ENCODE results near the gene STAU1.
"Not testable (repeated sequence)": the region's sequence is repeated elsewhere in the genome, so short reads cannot be mapped to it uniquely, and the experiment has no call there.

The STAU1 gene, protein sequence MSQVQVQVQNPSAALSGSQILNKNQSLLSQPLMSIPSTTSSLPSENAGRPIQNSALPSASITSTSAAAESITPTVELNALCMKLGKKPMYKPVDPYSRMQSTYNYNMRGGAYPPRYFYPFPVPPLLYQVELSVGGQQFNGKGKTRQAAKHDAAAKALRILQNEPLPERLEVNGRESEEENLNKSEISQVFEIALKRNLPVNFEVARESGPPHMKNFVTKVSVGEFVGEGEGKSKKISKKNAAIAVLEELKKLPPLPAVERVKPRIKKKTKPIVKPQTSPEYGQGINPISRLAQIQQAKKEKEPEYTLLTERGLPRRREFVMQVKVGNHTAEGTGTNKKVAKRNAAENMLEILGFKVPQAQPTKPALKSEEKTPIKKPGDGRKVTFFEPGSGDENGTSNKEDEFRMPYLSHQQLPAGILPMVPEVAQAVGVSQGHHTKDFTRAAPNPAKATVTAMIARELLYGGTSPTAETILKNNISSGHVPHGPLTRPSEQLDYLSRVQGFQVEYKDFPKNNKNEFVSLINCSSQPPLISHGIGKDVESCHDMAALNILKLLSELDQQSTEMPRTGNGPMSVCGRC

GRCh38 chr20:49187851-49188641, at the start of gene STAU1:
TSS of gene STAU1 (minus strand) at chr20:49188334. CDS start at chr20:49166201, 22,133 bp downstream.
- Mint-ChIP-seq H3K36me3 (peaks cover 5% of the 10 kb centered on the region), H3K4me1 (peaks cover 44% of the 10 kb centered on the region), H3K4me3 (peak within 1 kb of the TSS; percentile 86), H3K27me3 (peaks cover 8% of the 10 kb centered on the region), H3K9me3 (no peaks in the 10 kb centered on the region), H3K27ac (peak within 1 kb of the TSS; percentile 14)
- peak; percentile 98 for ATAC-seq

GRCh38 chr20:49237531-49237930, 49.4 kb upstream of the STAU1 start:
- no peak overlapping the region for H3K4me3 Mint-ChIP-seq
- H3K4me1 Mint-ChIP-seq: no peaks in the 10 kb centered on the region
- no peaks in the 10 kb centered on the region for H3K27me3 Mint-ChIP-seq
- peak overlapping the region; percentile 2 for H3K27ac Mint-ChIP-seq
- no peak for ATAC-seq
- no peaks in the 10 kb centered on the region for H3K9me3 Mint-ChIP-seq
- peaks cover 67% of the 10 kb centered on the region for H3K36me3 Mint-ChIP-seq

GRCh38 chr20:49236301-49236700, 48.2 kb upstream of the STAU1 start:
- Mint-ChIP-seq H3K36me3 (peaks cover 63% of the 10 kb centered on the region), H3K4me3 (no peak overlapping the region), H3K9me3 (no peaks in the 10 kb centered on the region), H3K27ac (no peak overlapping the region), H3K4me1 (peaks cover 2% of the 10 kb centered on the region), H3K27me3 (no peaks in the 10 kb centered on the region)
- no peak for ATAC-seq

DNA sequence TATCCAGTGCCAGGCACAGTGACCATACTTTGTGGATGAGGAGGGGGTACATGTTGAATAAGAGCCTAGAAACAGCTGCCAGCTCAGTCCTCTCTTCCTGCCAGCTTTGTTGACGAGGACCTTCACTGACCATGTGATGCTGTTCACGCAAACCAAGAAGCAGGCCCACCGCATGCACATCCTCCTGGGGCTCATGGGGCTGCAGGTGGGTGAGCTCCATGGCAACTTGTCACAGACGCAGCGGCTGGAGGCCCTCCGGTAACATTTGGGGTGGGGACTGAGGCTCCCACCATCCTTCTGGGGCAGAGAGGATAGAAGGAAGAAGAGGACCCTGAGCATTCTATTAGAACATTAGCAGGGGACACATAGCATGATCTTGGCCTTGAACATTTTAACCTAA, 46.7 kb upstream of the STAU1 start:
- H3K36me3 Mint-ChIP-seq: peaks cover 66% of the 10 kb centered on the region
- ATAC-seq: no peak
- peaks cover 17% of the 10 kb centered on the region for H3K4me1 Mint-ChIP-seq
- H3K27me3 Mint-ChIP-seq: no peaks in the 10 kb centered on the region
- H3K9me3 Mint-ChIP-seq: no peaks in the 10 kb centered on the region
- H3K27ac Mint-ChIP-seq: peak overlapping the region; percentile 46
- no peak overlapping the region for H3K4me3 Mint-ChIP-seq

DNA sequence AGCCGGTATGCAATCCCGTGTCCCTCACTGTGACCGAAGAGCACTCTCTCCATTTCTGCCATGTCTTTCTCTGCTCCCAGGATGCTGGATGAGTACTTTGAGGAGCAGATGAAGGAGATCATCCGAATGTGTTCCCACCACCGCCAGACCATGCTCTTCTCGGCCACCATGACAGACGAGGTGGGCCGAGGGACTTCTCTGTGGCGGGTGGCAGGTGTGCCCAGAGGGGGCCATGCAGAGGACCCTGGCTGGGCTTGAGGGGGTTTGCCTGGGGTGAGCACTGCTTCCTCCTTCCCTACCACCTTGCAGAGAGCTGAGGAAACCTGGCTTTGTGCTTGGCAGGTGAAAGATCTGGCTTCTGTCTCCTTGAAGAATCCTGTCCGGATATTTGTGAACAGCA, 45.1 kb upstream of the STAU1 start:
- Mint-ChIP-seq H3K27ac (no peak overlapping the region), H3K9me3 (no peaks in the 10 kb centered on the region), H3K27me3 (no peaks in the 10 kb centered on the region), H3K36me3 (peaks cover 71% of the 10 kb centered on the region), H3K4me3 (no peak overlapping the region), H3K4me1 (peaks cover 21% of the 10 kb centered on the region)
- no peak for ATAC-seq

GRCh38 chr20:49231471-49231870, 43.3 kb upstream of the STAU1 start:
- Mint-ChIP-seq H3K27ac (peak overlapping the region; percentile 89), H3K4me3 (no peak overlapping the region), H3K27me3 (no peaks in the 10 kb centered on the region), H3K36me3 (peaks cover 64% of the 10 kb centered on the region), H3K9me3 (no peaks in the 10 kb centered on the region), H3K4me1 (peaks cover 21% of the 10 kb centered on the region)
- no peak for ATAC-seq

DNA sequence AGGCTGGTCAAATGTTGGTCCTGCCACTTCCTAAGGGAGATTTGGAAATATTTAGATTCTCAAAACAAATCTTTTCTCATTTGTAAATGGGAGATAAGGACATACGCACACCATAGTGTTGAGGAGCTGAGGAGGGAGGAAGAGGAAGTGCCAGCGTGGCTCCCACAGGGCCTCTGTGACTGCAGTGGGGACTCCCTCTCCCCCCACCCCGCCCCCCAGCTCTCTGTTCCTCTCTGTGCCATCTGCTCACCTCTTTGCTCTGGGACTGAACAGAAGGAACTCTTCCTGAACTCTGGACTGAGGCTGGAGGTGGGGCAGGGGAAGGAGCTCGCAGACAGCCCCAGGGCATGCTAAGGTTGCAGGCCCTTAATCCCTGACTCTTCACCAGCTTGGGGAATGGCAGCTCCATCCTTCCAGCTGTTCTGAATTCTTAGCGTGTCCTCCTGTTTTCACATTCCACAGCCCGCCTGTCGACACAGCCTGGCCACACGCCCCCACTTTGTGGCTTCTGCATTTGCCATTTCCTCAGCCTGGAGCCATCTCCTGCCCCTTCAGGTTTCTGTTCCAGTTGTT, 42.5 kb upstream of the STAU1 start:
- peak overlapping the region; percentile 54 for H3K4me3 Mint-ChIP-seq
- H3K36me3 Mint-ChIP-seq: peaks cover 66% of the 10 kb centered on the region
- ATAC-seq: peak; percentile 96
- H3K9me3 Mint-ChIP-seq: no peaks in the 10 kb centered on the region
- H3K4me1 Mint-ChIP-seq: peaks cover 28% of the 10 kb centered on the region
- peak overlapping the region; percentile 89 for H3K27ac Mint-ChIP-seq
- H3K27me3 Mint-ChIP-seq: no peaks in the 10 kb centered on the region

GRCh38 chr20:49230021-49230420, 41.9 kb upstream of the STAU1 start:
- Mint-ChIP-seq H3K9me3 (no peaks in the 10 kb centered on the region), H3K4me1 (peaks cover 28% of the 10 kb centered on the region), H3K27me3 (no peaks in the 10 kb centered on the region), H3K27ac (peak overlapping the region; percentile 89), H3K4me3 (no peak overlapping the region), H3K36me3 (peaks cover 71% of the 10 kb centered on the region)
- no peak for ATAC-seq

GRCh38 chr20:49229381-49229780, 41.2 kb upstream of the STAU1 start:
- ATAC-seq: no peak
- Mint-ChIP-seq H3K4me3 (no peak overlapping the region), H3K9me3 (no peaks in the 10 kb centered on the region), H3K36me3 (peaks cover 71% of the 10 kb centered on the region), H3K27ac (peak overlapping the region; percentile 89), H3K27me3 (no peaks in the 10 kb centered on the region), H3K4me1 (peaks cover 28% of the 10 kb centered on the region)

DNA sequence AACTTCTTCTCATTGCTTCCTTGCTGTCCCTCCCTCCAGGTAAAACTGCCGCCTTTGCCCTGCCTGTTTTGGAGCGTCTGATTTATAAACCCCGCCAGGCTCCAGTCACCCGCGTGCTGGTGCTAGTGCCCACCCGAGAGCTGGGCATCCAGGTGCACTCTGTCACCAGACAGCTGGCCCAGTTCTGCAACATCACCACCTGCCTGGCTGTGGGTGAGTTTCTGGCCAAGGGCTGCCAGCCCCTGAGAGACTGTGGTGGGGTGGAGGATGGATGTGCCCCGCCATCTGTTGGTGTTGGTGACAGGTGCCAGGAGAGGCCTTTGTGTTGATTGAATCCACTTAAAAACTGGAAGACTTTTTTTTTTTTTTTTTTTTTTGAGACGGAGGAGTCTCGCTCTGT, 40.5 kb upstream of the STAU1 start:
- no peak overlapping the region for H3K4me3 Mint-ChIP-seq
- peaks cover 28% of the 10 kb centered on the region for H3K4me1 Mint-ChIP-seq
- H3K27me3 Mint-ChIP-seq: no peaks in the 10 kb centered on the region
- no peaks in the 10 kb centered on the region for H3K9me3 Mint-ChIP-seq
- H3K36me3 Mint-ChIP-seq: peaks cover 71% of the 10 kb centered on the region
- no peak overlapping the region for H3K27ac Mint-ChIP-seq
- no peak for ATAC-seq

GRCh38 chr20:49225896-49226295, 37.8 kb upstream of the STAU1 start:
- Mint-ChIP-seq H3K4me1 (peaks cover 28% of the 10 kb centered on the region), H3K27me3 (no peaks in the 10 kb centered on the region), H3K27ac (peak overlapping the region; percentile 20), H3K36me3 (peaks cover 73% of the 10 kb centered on the region), H3K9me3 (no peaks in the 10 kb centered on the region), H3K4me3 (no peak overlapping the region)
- no peak for ATAC-seq

DNA sequence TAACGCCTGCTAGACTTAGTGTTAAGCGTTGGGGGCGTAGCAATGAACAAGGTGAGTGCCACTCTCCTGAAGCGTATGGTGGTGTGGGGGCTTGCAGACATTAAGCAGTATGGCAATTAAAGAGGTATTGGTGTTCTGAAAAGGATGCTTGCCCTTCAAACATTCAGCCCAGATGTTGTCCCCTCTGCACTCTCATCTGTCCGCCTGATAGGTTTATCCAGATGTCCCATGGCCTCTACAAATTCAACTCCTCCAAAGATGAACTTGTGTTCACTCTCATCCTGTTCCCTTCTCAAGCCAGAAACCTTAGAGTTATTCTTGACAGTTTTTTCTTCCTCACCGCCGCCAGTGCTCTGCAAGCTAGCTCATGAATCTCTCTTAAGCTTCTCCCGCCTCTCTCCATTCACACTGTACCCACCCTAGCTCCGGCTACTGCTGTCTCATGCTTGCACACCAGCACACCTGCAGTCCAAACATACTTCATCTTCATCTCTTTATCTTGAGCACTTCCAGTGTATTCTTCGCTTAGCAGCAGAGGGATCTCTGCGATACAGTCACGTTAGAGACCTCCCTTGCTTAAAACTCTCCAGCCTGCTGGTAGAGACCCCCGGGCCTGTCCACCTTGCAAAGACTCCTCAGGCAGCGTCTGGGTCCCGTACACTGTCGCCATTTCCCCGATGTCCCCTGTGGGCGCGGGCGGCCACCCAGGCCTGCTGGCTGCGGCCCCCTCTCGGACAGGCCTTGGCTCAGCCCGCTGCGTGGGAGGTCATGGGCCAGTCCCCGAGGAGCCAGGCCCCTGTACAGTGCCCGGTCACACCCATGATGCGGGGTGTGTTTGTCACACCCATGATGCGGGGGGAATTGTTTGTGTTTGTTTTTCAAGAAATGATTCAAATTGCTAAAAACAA, 32.0 kb upstream of the STAU1 start:
- ATAC-seq: no peak
- no peaks in the 10 kb centered on the region for H3K27me3 Mint-ChIP-seq
- peak overlapping the region; percentile 94 for H3K27ac Mint-ChIP-seq
- H3K36me3 Mint-ChIP-seq: peaks cover 36% of the 10 kb centered on the region
- H3K9me3 Mint-ChIP-seq: no peaks in the 10 kb centered on the region
- H3K4me1 Mint-ChIP-seq: peaks cover 24% of the 10 kb centered on the region
- H3K4me3 Mint-ChIP-seq: peak overlapping the region; percentile 95

GRCh38 chr20:49219091-49219923, 31.2 kb upstream of the STAU1 start, which contains the start of gene DDX27:
TSS of gene DDX27 (plus strand) at chr20:49219416. CDS start at chr20:49219449, 33 bp downstream.
- peak; percentile 98 for ATAC-seq
- H3K27me3 Mint-ChIP-seq: no peaks in the 10 kb centered on the region
- H3K9me3 Mint-ChIP-seq: no peaks in the 10 kb centered on the region
- H3K4me1 Mint-ChIP-seq: peaks cover 24% of the 10 kb centered on the region
- H3K27ac Mint-ChIP-seq: peak within 1 kb of the TSS; percentile 94
- peak within 1 kb of the TSS; percentile 95 for H3K4me3 Mint-ChIP-seq
- H3K36me3 Mint-ChIP-seq: peaks cover 27% of the 10 kb centered on the region

- H3K27ac Mint-ChIP-seq: peak overlapping the region; percentile 94
- H3K4me1 Mint-ChIP-seq: peaks cover 24% of the 10 kb centered on the region
These were observed 30.6 kb upstream of the STAU1 start for GRCh38 chr20:49218739-49219090.

More at GRCh38 chr20:49218739-49219090, 30.6 kb upstream of the STAU1 start:
- H3K9me3 Mint-ChIP-seq, ATAC-seq, H3K27me3 Mint-ChIP-seq: not testable (repeated sequence)
- peak overlapping the region; percentile 95 for H3K4me3 Mint-ChIP-seq
- H3K36me3 Mint-ChIP-seq: peaks cover 21% of the 10 kb centered on the region
